OCI-LY1 (cell line): ENCODE results near the gene EFEMP1.

Experiments used
- CTCF ChIP-seq: fragments of 200-600 bp; sonication (generic), shearing (Covaris generic); IDR thresholded peaks from 2 replicates; pipeline ENCODE4 v1.5.1; 2017; ENCODE audit warnings: mild to moderate bottlenecking, antibody characterized with exemption, low read length, moderate library complexity, mixed read lengths
- EZH2 ChIP-seq: fragments of 200-600 bp; sonication (generic), shearing (Covaris generic); IDR thresholded peaks from 2 replicates; pipeline ENCODE4 v1.8.0; 2017; ENCODE audit warnings: borderline replicate concordance, mixed run types, mild to moderate bottlenecking, antibody characterized with exemption, low read length, moderate library complexity, mixed read lengths

- no peak for TF ChIP-seq CTCF
- no peak for TF ChIP-seq EZH2
These were observed 41.7 kb upstream of the EFEMP1 start for GRCh38 chr2:55965276-55965675.
